Activated T-cell treated with anti-CD3 and anti-CD28 coated beads for 48 hours (primary cell): ENCODE results near the gene FSD1.

Experiments
- DNase-seq: peaks from one replicate; pipeline ENCODE4 v3.0.0-alpha.2; 2020; ENCODE audit warnings: low read depth

Gene FSD1

GRCh38 chr19:4365341-4365740, 60.9 kb downstream of the FSD1 start:
- no peak for DNase-seq

- DNase-seq: no peak
Measured at GRCh38 chr19:4365791-4366665, 61.6 kb downstream of the FSD1 start.

- DNase-seq: no peak
Measured at GRCh38 chr19:4366666-4367335, 62.4 kb downstream of the FSD1 start.

- DNase-seq: no peak
Measured at GRCh38 chr19:4367336-4367723, 62.9 kb downstream of the FSD1 start.

GRCh38 chr19:4367781-4368127, 63.4 kb downstream of the FSD1 start:
- no peak for DNase-seq

GRCh38 chr19:4368128-4368820, 63.9 kb downstream of the FSD1 start:
- no peak for DNase-seq

- DNase-seq: peak; percentile 66
Measured at GRCh38 chr19:4369109-4369887, 64.9 kb downstream of the FSD1 start.

GRCh38 chr19:4369888-4370260, 65.5 kb downstream of the FSD1 start:
- peak; percentile 79 for DNase-seq

- no peak for DNase-seq
Measured at GRCh38 chr19:4370418-4371041, 66.1 kb downstream of the FSD1 start.

GRCh38 chr19:4371247-4372164, 67.1 kb downstream of the FSD1 start:
- no peak for DNase-seq

GRCh38 chr19:4372165-4373012, 68.0 kb downstream of the FSD1 start:
- no peak for DNase-seq

- no peak for DNase-seq
Measured at GRCh38 chr19:4373013-4373367, 68.6 kb downstream of the FSD1 start.
